Measurements from ENCODE around the gene C17orf113. TPM values are rescaled to one million over a fixed set of nuclear protein-coding genes. Genes with fewer than 3 reads are reported as not detected.
"Not testable (repeated sequence)": the region's sequence is repeated elsewhere in the genome, so short reads cannot be mapped to it uniquely, and the experiment has no call there.

The C17orf113 gene
- total RNA-seq, 2 experiments from 2014 or later, result 0.42 to 0.55 TPM

- Mint-ChIP-seq H3K4me1 (ENCODE audit: low read depth) (peaks cover 70% of the 10 kb centered on the region), H3K4me3 (peak overlapping the region; percentile 7), H3K36me3 (ENCODE audit: low read depth) (peaks cover 50% of the 10 kb centered on the region)
- CTCF ChIA-PET, result interaction anchor here (1.1 kb wide), 1 partner anchor 49 kb away, joined by 3 read pairs; no protein-coding TSS in a partner anchor
- intact Hi-C loops (cut with DNase I, micrococcal nuclease); H3K4me3 ChIP-seq (ENCODE audit: low read length); H3K27me3 ChIP-seq (ENCODE audit: control insufficient read depth in 1 of 2, insufficient read depth in 2 of 2, low read length in 2 of 2); POLR2A ChIA-PET; DNase-seq; H3K27ac ChIP-seq (ENCODE audit: low read depth in 1 of 2, low read length in 2 of 2); H3K27ac Mint-ChIP-seq; H3K9me3 Mint-ChIP-seq; H3K27me3 Mint-ChIP-seq; H3K9me3 ChIP-seq (ENCODE audit: control insufficient read depth in 1 of 2, insufficient read depth in 1 of 2, low read length in 2 of 2); ATAC-seq (ENCODE audit: poor library complexity): not testable (repeated sequence)
- Histone ChIP-seq H3K4me1 (ENCODE audit: insufficient read depth, low read length) (peaks cover 61% of the 10 kb centered on the region), H3K36me3 (ENCODE audit: insufficient read depth, low read length) (peaks cover 17% of the 10 kb centered on the region)
Measured at GRCh38 chr17:42012363-42012762, 38.0 kb downstream of the C17orf113 start.

- H3K4me3 ChIP-seq (ENCODE audit: low read length), result no peak overlapping the region
- H3K27ac Mint-ChIP-seq, result peak overlapping the region; percentile 10
- TF ChIP-seq CTCF (IDR thresholded peaks at IDR 0.05), result no peak
- ChIA-PET CTCF (no interaction called here), POLR2A (no interaction called here)
- peaks cover 55% of the 10 kb centered on the region for H3K4me1 ChIP-seq (ENCODE audit: insufficient read depth, low read length)
- no peaks in the 10 kb centered on the region for H3K27me3 ChIP-seq (ENCODE audit: control insufficient read depth in 1 of 2, insufficient read depth in 2 of 2, low read length in 2 of 2)
- intact Hi-C loops (cut with DNase I, micrococcal nuclease), result no loop called here
- H3K36me3 ChIP-seq (ENCODE audit: insufficient read depth, low read length), result peaks cover 17% of the 10 kb centered on the region
- peak in 1 of 14 experiments; percentile 22 for DNase-seq
- no peaks in the 10 kb centered on the region for H3K9me3 ChIP-seq (ENCODE audit: control insufficient read depth in 1 of 2, insufficient read depth in 1 of 2, low read length in 2 of 2)
- H3K9me3 Mint-ChIP-seq, result no peaks in the 10 kb centered on the region
- H3K4me1 Mint-ChIP-seq (ENCODE audit: low read depth), result peaks cover 61% of the 10 kb centered on the region
- no peaks in the 10 kb centered on the region for H3K27me3 Mint-ChIP-seq
- peaks cover 42% of the 10 kb centered on the region for H3K36me3 Mint-ChIP-seq (ENCODE audit: low read depth)
- ATAC-seq (ENCODE audit: poor library complexity), result no peak
- H3K27ac ChIP-seq (ENCODE audit: low read depth in 1 of 2, low read length in 2 of 2), result no peak overlapping the region
- peak overlapping the region; percentile 25 for H3K4me3 Mint-ChIP-seq
Measured at GRCh38 chr17:42010898-42011516, 39.4 kb downstream of the C17orf113 start.

GRCh38 chr17:42010266-42010680, 40.1 kb downstream of the C17orf113 start:
- Histone ChIP-seq H3K36me3 (ENCODE audit: insufficient read depth, low read length) (peaks cover 15% of the 10 kb centered on the region), H3K4me1 (ENCODE audit: insufficient read depth, low read length) (peaks cover 50% of the 10 kb centered on the region)
- H3K9me3 Mint-ChIP-seq; H3K27me3 Mint-ChIP-seq; POLR2A ChIA-PET; H3K4me3 ChIP-seq (ENCODE audit: low read length); intact Hi-C loops (cut with DNase I, micrococcal nuclease); ATAC-seq (ENCODE audit: poor library complexity); H3K27me3 ChIP-seq (ENCODE audit: control insufficient read depth in 1 of 2, insufficient read depth in 2 of 2, low read length in 2 of 2); H3K4me3 Mint-ChIP-seq; H3K9me3 ChIP-seq (ENCODE audit: control insufficient read depth in 1 of 2, insufficient read depth in 1 of 2, low read length in 2 of 2); H3K27ac Mint-ChIP-seq; DNase-seq; H3K27ac ChIP-seq (ENCODE audit: low read depth in 1 of 2, low read length in 2 of 2): not testable (repeated sequence)
- peaks cover 57% of the 10 kb centered on the region for H3K4me1 Mint-ChIP-seq (ENCODE audit: low read depth)
- H3K36me3 Mint-ChIP-seq (ENCODE audit: low read depth), result peaks cover 44% of the 10 kb centered on the region
- CTCF ChIA-PET, result interaction anchor here (0.7 kb wide), 1 partner anchor 45 kb away, joined by 3 read pairs; no protein-coding TSS in a partner anchor

GRCh38 chr17:42009170-42009569, 41.2 kb downstream of the C17orf113 start:
- Histone ChIP-seq H3K4me1 (ENCODE audit: insufficient read depth, low read length) (peaks cover 39% of the 10 kb centered on the region), H3K27me3 (ENCODE audit: control insufficient read depth in 1 of 2, insufficient read depth in 2 of 2, low read length in 2 of 2) (no peaks in the 10 kb centered on the region), H3K9me3 (ENCODE audit: control insufficient read depth in 1 of 2, insufficient read depth in 1 of 2, low read length in 2 of 2) (no peaks in the 10 kb centered on the region), H3K36me3 (ENCODE audit: insufficient read depth, low read length) (peaks cover 15% of the 10 kb centered on the region), H3K27ac (ENCODE audit: low read depth in 1 of 2, low read length in 2 of 2) (no peak overlapping the region), H3K4me3 (ENCODE audit: low read length) (no peak overlapping the region)
- H3K4me1 Mint-ChIP-seq (ENCODE audit: low read depth), result peaks cover 61% of the 10 kb centered on the region
- TF ChIP-seq CTCF (IDR thresholded peaks at IDR 0.05), result no peak
- ATAC-seq (ENCODE audit: poor library complexity) (no peak), DNase-seq (no peak)
- no peaks in the 10 kb centered on the region for H3K27me3 Mint-ChIP-seq
- ChIA-PET POLR2A (interaction anchor here (1.2 kb wide), 1 partner anchor 9 kb away, joined by 5 read pairs; the partner anchor contains the start of gene DNAJC7), CTCF (no interaction called here)
- H3K4me3 Mint-ChIP-seq, result no peak overlapping the region
- no peak overlapping the region for H3K27ac Mint-ChIP-seq
- intact Hi-C loops (cut with DNase I, micrococcal nuclease), result no loop called here
- peaks cover 51% of the 10 kb centered on the region for H3K36me3 Mint-ChIP-seq (ENCODE audit: low read depth)
- H3K9me3 Mint-ChIP-seq, result no peaks in the 10 kb centered on the region
